ENCODE data around the gene RPUSD4.

RPUSD4 gene

DNA sequence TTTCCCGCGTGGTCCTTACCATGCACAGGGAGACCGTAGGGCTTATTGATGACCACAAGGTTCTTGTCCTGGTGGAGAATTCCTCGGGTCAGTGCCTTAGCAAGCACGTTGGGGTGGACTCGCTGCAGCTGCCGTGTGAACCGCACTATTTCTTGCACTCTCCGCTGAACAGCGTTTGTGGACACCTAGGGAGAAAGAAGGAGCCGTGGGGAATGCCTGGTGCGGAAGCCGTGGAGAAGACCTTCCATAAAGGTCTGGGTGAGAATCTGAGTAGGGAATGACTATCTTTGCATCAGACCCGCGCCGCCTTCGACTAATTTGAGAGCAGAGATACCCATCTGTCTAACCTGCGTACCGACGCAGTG lies 597 bp downstream of the RPUSD4 start:
- no peak for DNase-seq

GRCh38 chr11:126207896-126208295 lies 3.6 kb downstream of the RPUSD4 start:
- DNase-seq: no peak

DNA sequence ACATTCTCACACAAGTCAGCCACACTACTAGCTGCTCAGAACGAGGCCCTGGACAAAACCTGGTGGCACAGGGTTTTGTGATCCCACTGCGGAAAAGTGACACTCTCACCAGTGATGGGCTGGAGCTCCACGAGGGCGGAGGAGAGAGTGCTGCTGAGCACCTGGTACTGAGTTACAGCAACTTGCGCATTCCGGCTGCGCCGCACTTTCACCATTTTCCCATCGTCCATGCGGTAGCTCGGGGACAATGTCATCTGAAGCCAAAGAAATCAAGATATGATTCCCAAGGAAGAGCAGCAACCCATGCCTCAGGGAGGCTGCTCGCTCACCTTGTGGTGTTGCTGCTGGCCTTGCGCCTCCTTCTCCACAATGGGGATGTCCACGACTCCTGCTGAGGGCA lies 6.1 kb downstream of the RPUSD4 start:
- DNase-seq: no peak

DNA sequence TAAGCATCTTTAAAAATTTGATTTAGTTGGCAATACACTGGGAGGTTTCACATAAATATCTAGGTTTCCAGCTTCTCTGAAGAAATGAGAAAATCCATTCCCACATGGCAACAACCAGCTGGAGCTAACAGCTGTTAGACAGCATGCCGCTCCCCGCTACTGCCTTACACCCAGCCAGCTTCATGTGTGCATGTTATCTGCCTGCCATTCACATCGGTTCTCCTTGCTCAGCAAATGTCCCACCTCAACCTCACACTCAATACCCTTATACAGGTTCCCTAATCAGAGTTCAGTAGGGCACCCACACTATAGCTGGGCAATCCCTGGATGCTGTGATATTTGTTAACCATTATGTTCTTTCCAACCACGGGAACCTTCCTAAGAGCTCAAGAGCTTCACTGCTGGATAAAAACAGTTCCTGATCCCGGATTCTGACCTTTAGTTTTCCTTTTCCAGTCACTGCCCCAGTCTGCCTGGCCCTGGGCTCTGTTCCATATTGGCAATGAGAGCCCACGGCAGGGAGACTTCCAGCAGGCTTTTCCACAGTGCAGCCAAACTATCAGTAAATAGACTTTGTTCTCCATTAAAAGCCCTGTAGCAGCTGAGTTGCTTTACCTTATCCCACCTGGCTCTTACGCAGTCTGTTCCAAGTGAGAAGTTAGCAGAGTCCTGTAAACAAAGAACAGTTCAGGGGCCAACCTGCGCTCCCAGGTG lies 8.6 kb downstream of the RPUSD4 start:
- no peak for DNase-seq

DNA sequence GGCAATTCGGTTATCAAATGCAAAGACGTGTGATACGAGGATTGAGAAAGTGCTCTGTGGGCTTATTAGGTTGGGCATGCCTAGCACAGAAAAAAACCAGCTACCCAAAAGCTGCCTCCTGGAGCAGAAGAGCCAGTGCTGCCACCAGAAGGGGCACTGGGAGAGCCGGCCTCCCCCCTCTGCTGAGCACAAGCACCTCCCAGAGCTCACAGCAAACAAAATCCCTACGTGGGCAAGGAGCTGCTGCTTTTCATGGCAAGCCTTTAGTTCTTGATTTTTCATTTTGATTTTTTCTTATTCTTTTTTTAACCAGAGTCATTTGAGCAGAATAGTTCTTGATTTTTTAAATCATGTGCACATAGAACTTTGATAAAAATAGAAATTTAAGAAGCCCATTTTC lies 12.8 kb downstream of the RPUSD4 start:
- no peak for DNase-seq

DNA sequence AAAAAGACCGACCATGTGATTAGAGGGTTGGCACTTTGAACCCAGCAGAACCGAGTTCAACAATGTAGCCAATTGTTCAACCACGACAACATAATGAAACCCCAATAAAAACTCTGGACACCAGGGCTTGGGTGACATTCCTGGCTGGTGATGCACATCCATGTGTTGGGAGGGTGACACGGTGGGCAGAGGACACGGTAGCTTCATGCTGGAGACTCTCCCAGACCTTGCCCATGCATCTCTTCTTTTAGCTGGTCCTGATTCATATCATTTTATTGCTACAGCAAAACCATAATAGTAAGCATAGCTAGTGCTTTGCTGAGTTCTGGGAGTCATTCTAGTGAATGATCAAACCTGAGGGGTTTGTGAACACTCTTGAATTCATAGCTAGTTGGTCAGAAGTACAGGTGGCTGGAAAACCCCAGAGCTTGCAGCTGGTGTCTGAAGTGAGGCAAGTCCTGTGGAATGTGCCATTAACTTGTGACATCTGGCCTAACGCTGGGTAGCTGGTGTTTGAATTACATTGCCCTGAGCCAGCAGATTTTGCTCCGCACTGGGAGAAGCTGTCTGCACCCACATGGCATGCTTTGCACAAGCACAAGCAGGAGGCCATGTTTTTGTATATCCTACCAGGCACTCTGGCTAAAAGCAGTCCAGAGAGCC lies 14.0 kb downstream of the RPUSD4 start:
- no peak for DNase-seq

DNA sequence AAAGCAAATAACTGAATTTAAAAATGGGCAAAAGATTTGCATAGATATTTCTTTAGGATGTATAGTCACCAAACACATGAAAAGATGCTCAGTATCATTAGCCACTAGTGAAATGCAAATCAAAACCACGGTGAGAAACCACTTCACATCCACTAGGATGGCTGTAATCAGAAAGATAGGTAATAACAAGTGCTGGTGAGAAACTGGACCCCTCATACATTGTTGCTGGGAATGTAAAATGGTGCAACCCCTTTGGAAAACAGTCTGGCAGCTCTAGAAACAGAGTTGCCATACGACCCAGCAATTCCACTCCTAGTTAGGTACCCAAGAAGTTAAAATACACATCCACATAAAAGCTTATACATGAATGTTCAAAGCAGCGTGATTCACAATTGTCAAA lies 16.3 kb downstream of the RPUSD4 start:
- DNase-seq: no peak

GRCh38 chr11:126194121-126194543 lies 17.3 kb downstream of the RPUSD4 start:
- DNase-seq: peak; percentile 41

GRCh38 chr11:126193038-126193478 lies 18.4 kb downstream of the RPUSD4 start:
- no peak for DNase-seq

GRCh38 chr11:126192361-126192760 lies 19.1 kb downstream of the RPUSD4 start:
- DNase-seq: no peak

- no peak for DNase-seq
Measured at GRCh38 chr11:126191379-126192073, 19.9 kb downstream of the RPUSD4 start.

- no peak for DNase-seq
Measured at GRCh38 chr11:126190792-126191191, 20.7 kb downstream of the RPUSD4 start.

GRCh38 chr11:126189109-126189929 lies 22.1 kb downstream of the RPUSD4 start:
- no peak for DNase-seq

DNA sequence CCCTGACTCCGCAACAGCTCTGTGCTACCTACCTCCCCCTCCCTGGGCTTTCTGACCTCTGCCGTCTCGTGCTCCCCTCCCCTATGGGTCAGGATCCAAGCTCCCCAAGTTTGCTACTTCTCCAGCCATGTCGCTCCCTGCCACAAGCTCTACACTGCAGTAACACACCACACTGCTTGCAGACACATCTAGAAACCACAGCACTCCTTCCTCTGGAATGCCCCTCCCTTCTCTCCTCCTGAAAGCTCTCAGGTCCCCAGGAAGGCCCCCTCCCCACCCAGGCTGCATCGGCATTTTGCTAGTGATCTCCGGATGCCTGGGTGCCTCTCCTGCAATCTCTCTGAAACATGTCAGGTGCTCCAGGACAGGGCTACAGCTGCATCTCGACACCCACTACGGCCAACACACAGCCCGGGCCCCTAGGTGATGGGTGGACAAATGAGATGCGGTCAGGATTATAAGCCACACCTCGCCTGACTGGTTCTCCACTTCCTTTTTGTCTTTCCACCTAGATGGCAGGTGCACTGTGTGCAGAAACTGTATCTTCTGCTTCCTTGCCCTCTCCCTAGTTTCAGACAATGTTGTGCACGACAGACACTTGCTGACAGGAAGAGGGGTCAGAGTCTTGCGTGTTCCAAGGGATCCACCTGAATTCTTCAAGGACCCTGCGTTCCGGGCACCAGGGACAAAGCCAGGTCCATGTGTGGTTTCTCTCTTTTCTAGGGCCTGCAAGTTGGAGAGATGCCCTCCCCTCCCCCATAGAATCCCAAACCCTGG lies 22.9 kb downstream of the RPUSD4 start:
- no peak for DNase-seq

- no peak for DNase-seq
Measured at GRCh38 chr11:126186708-126187529, 24.5 kb downstream of the RPUSD4 start.

DNA sequence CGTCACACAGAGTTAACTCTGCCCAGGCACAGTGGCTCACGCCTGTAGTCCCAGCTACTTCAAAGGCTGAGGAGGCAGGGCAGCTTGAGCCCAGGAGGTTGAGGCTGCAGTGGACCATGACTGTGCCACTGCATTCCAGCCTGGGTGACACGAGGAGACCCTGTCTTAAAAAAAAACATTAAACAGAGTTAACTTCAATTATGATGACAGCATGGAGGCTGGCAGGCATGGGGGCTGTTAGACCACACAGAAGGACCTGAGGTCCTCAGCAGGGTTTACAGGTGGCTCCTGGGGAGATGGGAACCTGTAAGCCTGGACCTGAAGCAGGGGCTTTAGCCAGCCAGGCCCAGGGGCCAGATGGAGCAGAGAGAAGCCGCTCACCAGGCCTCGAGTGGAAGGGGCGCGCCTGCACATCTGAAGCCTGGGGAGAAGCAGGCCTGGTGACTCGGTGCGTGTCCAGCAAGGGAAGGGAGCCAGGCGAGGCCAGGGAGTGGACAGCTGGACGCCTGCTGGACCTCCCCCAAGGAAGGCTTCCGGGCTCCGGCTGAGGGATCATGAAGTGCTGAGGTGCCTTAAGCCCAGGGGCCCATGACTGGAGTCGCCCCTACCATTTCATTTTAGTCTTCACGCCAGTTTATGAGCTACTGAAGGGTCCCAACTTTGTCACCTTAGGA lies 25.3 kb downstream of the RPUSD4 start:
- no peak for DNase-seq

DNA sequence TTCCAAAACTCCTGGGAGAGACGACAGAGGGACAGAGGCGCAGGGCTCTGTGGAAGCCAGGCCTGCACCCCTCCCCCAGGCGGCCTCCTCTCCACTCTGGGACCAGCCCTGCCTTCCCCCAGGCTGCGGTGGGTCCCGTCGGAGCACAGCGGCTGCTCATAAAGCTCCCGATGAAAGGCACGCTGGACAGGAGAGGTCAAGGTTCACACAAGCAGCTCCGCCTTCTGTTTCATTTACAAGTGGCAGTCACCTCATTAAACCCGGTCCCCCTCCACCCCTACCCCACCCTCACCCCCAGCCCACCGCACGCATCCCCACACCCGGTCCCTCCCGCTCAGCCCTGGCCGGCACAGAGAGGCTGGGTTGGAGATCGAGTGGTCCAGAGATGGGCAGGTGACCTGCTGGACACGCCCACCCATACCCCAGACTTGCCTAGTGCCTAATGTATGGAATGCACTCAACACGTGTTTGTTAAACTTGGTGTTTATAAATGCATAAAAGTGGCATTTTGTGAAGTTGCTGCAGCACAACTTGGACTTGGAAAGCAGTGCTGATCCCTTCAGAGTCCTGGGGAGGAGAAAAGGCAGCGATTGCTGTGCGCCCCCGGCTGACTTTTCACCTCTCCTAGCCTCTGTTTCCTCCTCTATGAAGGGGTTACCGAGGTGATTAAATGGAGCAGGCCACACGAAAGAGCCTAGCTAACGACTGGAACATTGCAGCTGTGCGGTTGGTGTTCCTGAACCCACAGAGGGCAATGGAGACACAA lies 26.0 kb downstream of the RPUSD4 start:
- no peak for DNase-seq

DNA sequence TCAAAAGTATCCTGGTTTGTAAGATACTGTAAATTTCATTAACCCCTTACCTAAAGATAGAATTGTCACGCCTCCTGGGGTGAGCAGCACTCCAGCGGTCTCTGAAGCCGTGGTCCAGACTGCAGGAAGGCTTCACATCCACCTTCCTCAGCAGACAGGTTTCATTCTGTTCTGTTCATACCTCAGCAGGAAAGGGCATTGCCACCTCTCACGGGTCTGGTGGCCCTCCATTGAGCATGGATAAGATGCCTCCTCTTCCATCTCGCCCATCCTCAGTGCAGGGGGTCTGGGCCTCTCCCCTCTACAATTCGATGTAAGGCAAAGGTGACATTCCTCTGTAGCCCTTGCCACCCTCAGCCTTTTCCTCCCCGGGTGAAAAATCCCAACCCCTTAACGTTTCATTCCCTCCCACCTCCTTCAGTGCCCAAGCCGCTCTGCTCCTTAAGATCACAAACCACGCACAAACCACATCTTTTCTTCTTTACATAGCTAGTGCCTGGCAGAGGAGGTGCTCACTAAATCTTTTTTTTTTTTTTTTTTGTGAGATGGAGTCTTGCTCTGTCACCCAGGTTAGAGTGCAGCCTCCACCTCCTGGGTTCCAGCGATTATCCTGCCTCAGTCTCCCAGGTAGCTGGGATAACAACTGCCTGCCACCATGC lies 28.5 kb downstream of the RPUSD4 start:
- no peak for DNase-seq

GRCh38 chr11:126181939-126182730 lies 29.3 kb downstream of the RPUSD4 start:
- DNase-seq: no peak

All from NCI-H82 (cell line).